HG03378 (cell line): ENCODE measurements around the gene PACSIN3.
A peak's percentile ranks its signal among the peaks of the same experiment; 100 is the strongest.
"Not testable (repeated sequence)": the region's sequence is repeated elsewhere in the genome, so short reads cannot be mapped to it uniquely, and the experiment has no call there.

Experiments used
- ATAC-seq: cut with Tn5 transposase; IDR thresholded peaks from one replicate; pipeline ENCODE4 v1.9.1; 2021; ENCODE audit warnings: mild to moderate bottlenecking, moderate library complexity; ENCODE audit not compliant: unreplicated experiment

The PACSIN3 gene

GRCh38 chr11:47186076-47186699, at the start of gene PACSIN3:
Gene PACSIN3, minus strand, starts transcription at chr11:47186434. Its CDS starts 3,707 bp downstream, at chr11:47182727.
- no peak for ATAC-seq

GRCh38 chr11:47235163-47235562, 48.9 kb upstream of the PACSIN3 start:
- ATAC-seq: no peak

GRCh38 chr11:47234669-47235100, 48.5 kb upstream of the PACSIN3 start:
- ATAC-seq: no peak

DNA sequence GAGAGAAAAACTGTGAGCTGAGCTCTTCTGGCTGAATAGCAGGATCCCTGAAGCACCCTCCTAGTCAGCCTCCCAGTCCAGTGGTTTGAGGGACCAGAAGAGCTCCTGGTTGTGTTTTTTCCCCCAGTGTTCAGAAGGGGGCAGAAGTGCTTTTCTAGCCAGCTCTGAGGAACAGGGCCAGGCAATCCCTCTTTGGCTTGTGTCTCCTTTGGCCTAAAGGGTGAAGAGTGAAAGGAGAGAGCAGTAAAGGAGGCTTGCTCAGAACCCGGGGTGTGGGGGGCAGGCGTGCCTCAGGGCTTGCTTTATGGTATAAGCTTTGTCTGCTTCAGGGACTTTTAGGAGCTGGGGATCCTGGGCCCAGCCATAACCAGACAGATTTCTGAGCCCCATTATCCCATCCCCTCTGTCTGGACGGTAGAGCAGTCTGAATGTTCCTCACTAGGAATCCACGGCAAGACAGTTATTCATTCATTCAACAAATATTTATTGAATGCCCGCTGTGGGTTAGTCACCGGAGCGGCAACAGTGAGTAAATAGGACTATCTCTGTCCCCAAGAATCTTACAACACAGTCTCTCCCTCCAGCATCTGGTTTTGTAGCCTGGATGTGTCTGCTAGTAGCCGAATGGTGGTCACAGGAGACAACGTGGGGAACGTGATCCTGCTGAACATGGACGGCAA, 47.9 kb upstream of the PACSIN3 start:
- ATAC-seq: no peak

- no peak for ATAC-seq
Observed at GRCh38 chr11:47233051-47233450, 46.8 kb upstream of the PACSIN3 start.

- no peak for ATAC-seq
Observed at GRCh38 chr11:47229161-47229560, 42.9 kb upstream of the PACSIN3 start.

DNA sequence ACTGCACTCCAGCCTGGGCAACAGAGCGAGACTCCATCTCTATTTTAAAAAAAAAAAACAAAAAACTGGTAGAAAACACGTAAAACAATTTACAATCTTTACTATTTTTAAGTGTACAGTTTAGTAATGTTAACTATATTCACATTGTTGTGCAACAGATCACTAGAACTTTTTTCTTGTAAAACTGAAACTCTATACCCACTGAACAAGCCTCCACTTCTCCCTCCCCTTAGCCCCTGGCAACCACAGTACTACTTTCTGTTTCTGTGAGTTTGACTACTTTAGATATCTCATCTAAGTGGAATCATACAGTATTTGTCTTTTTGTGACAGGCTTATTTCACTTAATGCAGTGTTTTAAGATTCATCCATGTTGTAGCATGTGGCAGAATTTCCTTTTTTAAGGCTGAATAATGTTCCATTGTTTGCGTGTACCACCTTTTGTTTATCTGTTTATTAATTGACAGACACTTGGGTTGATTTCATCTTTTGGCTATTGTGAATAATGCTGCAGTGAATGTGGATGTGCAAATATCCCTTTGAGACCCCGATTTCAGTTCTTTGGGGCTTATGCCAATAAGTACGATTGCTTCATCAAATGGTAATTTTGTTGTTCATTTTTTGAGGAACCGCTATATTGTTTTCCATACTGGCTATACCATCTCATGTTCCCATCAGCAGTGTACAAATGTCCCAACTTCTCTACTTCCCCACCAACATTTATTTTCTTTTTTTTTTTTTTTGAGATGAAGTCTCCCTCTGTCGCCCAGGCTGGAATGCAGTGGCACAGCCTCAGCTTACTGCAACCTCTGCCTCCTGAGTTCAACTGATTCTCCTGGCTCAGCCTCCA, 39.5 kb upstream of the PACSIN3 start:
- ATAC-seq: peak; percentile 91

DNA sequence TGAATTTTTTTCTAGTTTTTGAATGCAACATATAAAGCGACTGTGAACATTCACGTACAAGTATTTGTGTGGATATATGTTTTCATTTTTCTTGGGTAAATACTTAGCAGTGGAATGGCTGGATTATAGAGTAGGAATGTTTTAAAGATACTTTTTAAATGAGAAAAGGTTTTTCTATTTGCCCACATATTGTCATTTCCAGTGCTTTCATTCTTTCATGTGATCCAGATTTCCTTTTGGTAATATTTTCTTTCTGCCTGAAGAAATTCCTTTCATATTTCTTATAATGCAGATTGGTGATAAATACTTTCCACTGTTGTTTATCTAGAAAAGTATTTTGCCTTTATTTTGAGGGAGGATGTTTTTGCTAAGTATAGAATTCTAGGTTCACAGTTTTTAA, 36.5 kb upstream of the PACSIN3 start:
- no peak for ATAC-seq

DNA sequence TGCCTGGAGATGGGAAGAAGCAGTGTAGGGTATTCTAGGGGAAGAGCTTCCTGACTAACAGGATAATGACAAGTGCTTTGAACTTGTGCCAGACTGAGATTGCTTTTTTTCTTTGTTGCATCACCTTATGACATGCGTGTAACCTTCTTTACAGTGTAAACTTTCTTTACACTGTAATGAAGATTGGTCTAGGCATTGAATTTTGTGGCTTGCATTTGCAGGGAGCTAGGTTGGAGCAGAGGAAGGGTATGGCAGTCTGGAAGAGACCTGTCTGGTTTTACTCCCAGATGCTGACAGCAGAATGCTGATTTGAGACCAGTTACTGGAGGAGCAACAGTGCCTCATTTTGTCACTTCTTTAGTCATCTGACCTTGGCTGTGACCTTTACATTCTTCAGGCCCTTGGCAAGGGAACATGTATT, 34.2 kb upstream of the PACSIN3 start:
- ATAC-seq: no peak

- peak; percentile 41 for ATAC-seq
Observed at GRCh38 chr11:47216121-47216798, 30.0 kb upstream of the PACSIN3 start.

GRCh38 chr11:47215366-47215910, 29.2 kb upstream of the PACSIN3 start:
- no peak for ATAC-seq

DNA sequence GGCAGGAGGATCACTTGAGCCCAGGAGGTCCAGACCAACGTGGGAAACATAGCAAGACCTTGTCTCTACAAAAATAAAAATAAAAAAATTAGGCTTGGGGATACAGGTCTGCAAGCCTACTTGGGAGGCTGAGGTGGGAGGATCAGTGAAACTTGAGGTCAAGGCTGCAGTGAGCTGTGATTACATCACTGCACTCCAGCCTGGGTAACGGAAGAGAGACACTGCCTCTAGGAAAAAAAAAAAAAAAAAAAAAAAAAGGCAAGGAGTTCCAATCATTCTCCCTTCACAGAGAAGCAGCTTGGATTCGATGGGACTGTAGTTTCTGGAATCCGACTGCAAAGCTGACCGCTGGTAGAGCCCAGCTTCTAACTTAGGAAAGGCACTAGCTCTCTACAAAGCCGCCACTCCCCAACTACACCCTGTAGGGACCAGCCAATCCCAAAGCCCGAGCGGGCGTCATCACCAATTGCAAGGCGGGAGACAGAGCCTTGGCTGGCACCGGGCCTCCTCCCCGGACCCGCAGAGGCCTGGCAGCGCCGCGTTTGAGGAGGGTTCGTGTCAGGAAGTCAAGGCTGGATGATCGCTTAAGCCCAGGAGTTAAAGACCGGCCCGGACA, 27.8 kb upstream of the PACSIN3 start:
- ATAC-seq: peak; percentile 64

DNA sequence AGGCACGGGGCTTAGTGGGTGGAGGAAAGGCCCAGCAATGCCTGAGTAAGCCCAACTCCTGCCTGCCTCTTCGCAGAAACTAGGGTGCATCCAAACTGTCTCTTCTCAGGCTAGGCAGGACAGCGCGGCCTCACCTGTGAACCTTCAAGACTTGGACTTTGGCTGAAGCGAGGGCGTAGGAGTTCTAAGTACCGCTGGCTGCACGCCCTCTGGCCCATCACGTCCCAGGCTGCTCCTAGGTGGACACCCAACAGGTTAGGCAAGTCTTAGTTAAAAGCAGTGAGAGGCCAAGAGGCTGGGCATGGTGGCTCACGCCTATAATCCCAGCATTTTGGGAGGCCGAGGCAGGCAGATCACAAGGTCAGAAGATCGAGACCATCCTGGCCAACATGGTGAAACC, 26.7 kb upstream of the PACSIN3 start:
- no peak for ATAC-seq

GRCh38 chr11:47208628-47209027, 22.4 kb upstream of the PACSIN3 start:
- no peak for ATAC-seq

- ATAC-seq: not testable (repeated sequence)
Observed at GRCh38 chr11:47208008-47208552, 21.8 kb upstream of the PACSIN3 start.

GRCh38 chr11:47207459-47207858, 21.2 kb upstream of the PACSIN3 start:
- no peak for ATAC-seq

- not testable (repeated sequence) for ATAC-seq
Observed at GRCh38 chr11:47206577-47206976, 20.3 kb upstream of the PACSIN3 start.

DNA sequence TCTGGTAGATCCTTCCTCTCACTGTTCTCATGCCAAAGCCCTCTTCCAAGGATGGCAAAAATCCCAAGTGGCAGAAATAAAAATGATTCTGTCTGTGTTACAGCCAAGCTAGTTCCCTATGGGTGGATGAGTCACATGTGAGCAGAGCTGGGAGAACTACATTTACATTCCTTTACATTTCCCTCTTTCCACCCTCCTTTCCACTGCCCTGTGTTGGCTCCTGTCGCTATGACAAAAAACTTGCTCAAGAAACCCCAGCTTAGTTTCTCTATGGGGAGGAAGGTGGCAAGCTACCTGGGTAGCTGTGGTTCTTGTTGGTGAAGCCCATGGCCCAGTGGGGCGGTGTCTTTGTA, 18.4 kb upstream of the PACSIN3 start:
- ATAC-seq: no peak

DNA sequence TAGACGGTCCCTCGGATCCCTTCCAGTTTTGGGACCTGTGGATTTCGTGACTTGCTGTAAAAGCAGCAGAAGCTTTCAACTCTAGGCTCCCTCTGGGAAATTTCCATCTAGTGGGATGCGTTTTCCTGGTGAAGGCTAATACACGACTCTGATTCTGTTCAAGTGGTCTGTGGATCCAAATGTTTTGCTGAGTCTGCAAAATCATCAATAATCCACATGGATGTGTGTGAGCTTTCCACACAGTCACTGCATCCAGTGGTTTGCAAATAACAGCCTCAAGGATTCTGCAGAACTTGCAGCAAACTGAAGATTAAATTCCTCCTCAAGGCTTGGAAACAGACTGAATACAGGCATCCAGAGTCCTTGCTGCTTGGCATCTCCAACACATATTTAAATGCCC, 16.3 kb upstream of the PACSIN3 start:
- no peak for ATAC-seq

GRCh38 chr11:47201015-47201414, 14.8 kb upstream of the PACSIN3 start:
- no peak for ATAC-seq
